HepG2 (cell line): ENCODE measurements around the gene SLC2A10. TPM values are rescaled to one million over a fixed set of nuclear protein-coding genes. Genes with fewer than 3 reads are reported as not detected.

Source experiments
- ASH2L ChIP-seq: fragments of 300-600, 200-600 bp; sonication (generic); IDR thresholded peaks from 2 replicates; pipeline ENCODE4 v1.7.0; 2017; ENCODE audit warnings: low read depth, mild to moderate bottlenecking, moderate library complexity, mixed read lengths, low read length; ENCODE audit not compliant: insufficient read length
- IRF9 ChIP-seq: sonication (generic); formaldehyde crosslinking; IDR thresholded peaks from 2 replicates; pipeline ENCODE4 v1.8.0; 2022; ENCODE audit warnings: missing genetic modification reagents, mild to moderate bottlenecking, borderline replicate concordance
- IRX3 ChIP-seq: sonication (generic); formaldehyde crosslinking; IDR thresholded peaks from 2 replicates; pipeline ENCODE4 v1.8.1; 2023; ENCODE audit warnings: mild to moderate bottlenecking, low read depth, missing genetic modification reagents, borderline replicate concordance
- ISX ChIP-seq: sonication (generic); formaldehyde crosslinking; conservative IDR thresholded peaks from 2 replicates; pipeline ENCODE4 v1.5.0; 2020; ENCODE audit warnings: missing genetic modification reagents
- KDM1A ChIP-seq: IDR thresholded peaks from 2 replicates; pipeline ENCODE4 v1.6.1; 2016; ENCODE audit warnings: missing compliant biosample characterization
- KLF15 ChIP-seq: sonication (generic); formaldehyde crosslinking; IDR thresholded peaks from 2 replicates; pipeline ENCODE4 v1.8.1; 2023; ENCODE audit warnings: borderline replicate concordance, mild to moderate bottlenecking, inconsistent platforms, missing genetic modification reagents, mixed read lengths
- MAFG ChIP-seq: sonication (generic); formaldehyde crosslinking; IDR thresholded peaks from 2 replicates; pipeline ENCODE4 v1.5.1; 2020; ENCODE audit warnings: mild to moderate bottlenecking, missing genetic modification reagents
- MED13 ChIP-seq: sonication (generic); formaldehyde crosslinking; IDR thresholded peaks from 2 replicates; pipeline ENCODE4 v1.5.0; 2020; ENCODE audit warnings: missing genetic modification reagents
- MEIS1 ChIP-seq: sonication (generic); formaldehyde crosslinking; IDR thresholded peaks from 2 replicates; pipeline ENCODE4 v1.9.0; 2021; ENCODE audit warnings: mild to moderate bottlenecking, missing genetic modification reagents, moderate library complexity, borderline replicate concordance
- NKX3-1 ChIP-seq: sonication (generic); formaldehyde crosslinking; IDR thresholded peaks from 2 replicates; pipeline ENCODE4 v1.5.0; 2020; ENCODE audit warnings: missing genetic modification reagents
- NONO ChIP-seq, 2 experiments: fragments of 450-650 bp in 1 of 2; sonication (generic) in 1 of 2; formaldehyde crosslinking in 1 of 2; IDR thresholded peaks in 1 of 2; conservative IDR thresholded peaks in 1 of 2; 2 replicates each; pipeline versions ENCODE4 v1.6.1 to v1.8.0; 2017 to 2022; ENCODE audit warnings: mild to moderate bottlenecking in 1 of 2, missing genetic modification reagents in 1 of 2, moderate library complexity in 1 of 2
- NR2F6 ChIP-seq, 2 experiments: IDR thresholded peaks; 2 replicates each; pipeline ENCODE4 v1.6.1; 2016; ENCODE audit warnings: antibody characterized with exemption in 1 of 2, mild to moderate bottlenecking in 1 of 2
- POLR2AphosphoS5 ChIP-seq: IDR thresholded peaks from 2 replicates; pipeline ENCODE4 v1.6.1; 2012; ENCODE audit warnings: low read depth, low read length
- SAP130 ChIP-seq: IDR thresholded peaks from 2 replicates; pipeline ENCODE4 v1.6.1; 2016; ENCODE audit warnings: low read depth
- SMAD3 ChIP-seq: sonication (generic); formaldehyde crosslinking; IDR thresholded peaks from 2 replicates; pipeline ENCODE4 v1.4.0; 2020; ENCODE audit warnings: missing genetic modification reagents
- ZKSCAN5 ChIP-seq: sonication (generic); formaldehyde crosslinking; IDR thresholded peaks from 2 replicates; pipeline ENCODE4 v1.5.1; 2020; ENCODE audit warnings: mild to moderate bottlenecking, missing genetic modification reagents
- ZKSCAN8 ChIP-seq: IDR thresholded peaks from 2 replicates; pipeline ENCODE4 v1.6.1; 2016; ENCODE audit warnings: borderline replicate concordance, missing genetic modification reagents, missing compliant biosample characterization
- ZNF230 ChIP-seq: sonication (generic); formaldehyde crosslinking; IDR thresholded peaks from 2 replicates; pipeline ENCODE4 v1.4.0; 2020; ENCODE audit warnings: mild to moderate bottlenecking, missing genetic modification reagents
- ZNF232 ChIP-seq: sonication (generic); formaldehyde crosslinking; IDR thresholded peaks from 2 replicates; pipeline ENCODE4 v1.4.0; 2020; ENCODE audit warnings: missing genetic modification reagents, borderline replicate concordance
- ZNF331 ChIP-seq: sonication (generic); formaldehyde crosslinking; IDR thresholded peaks from 2 replicates; pipeline ENCODE4 v1.4.0; 2020; ENCODE audit warnings: missing genetic modification reagents
- ZNF496 ChIP-seq: sonication (generic); formaldehyde crosslinking; IDR thresholded peaks from 2 replicates; pipeline ENCODE4 v1.8.1; 2023; ENCODE audit warnings: mild to moderate bottlenecking, moderate library complexity, missing genetic modification reagents; ENCODE audit not compliant: insufficient replicate concordance
- ZNF550 ChIP-seq: sonication (generic); formaldehyde crosslinking; IDR thresholded peaks from 2 replicates; pipeline ENCODE4 v1.4.0; 2020; ENCODE audit warnings: mild to moderate bottlenecking, missing genetic modification reagents, borderline replicate concordance
- ZNF614 ChIP-seq: IDR thresholded peaks from 2 replicates; pipeline ENCODE4 v1.6.1; 2018; ENCODE audit warnings: missing biosample characterization, missing genetic modification reagents, inconsistent platforms, borderline replicate concordance
- ZNF709 ChIP-seq: sonication (generic); formaldehyde crosslinking; IDR thresholded peaks from 2 replicates; pipeline ENCODE4 v1.5.0; 2020; ENCODE audit warnings: mild to moderate bottlenecking, missing genetic modification reagents
- polyA plus RNA-seq, 8 experiments: library from polyadenylated mRNA; depleted of rRNA in 3 of 8; stranded (reverse) in 7 of 8; unstranded in 1 of 8; fragments of >200 nt; fragmentation: Illumina TruSeq in 4 of 8; extraction: Trizol in 4 of 8; gene quantifications; 2 replicates each; pipeline versions ENCODE4 v1.2.1 to v1.2.3, GENCODE V29; 2011 to 2016; ENCODE audit warnings: low read depth in 4 of 8, missing spikeins in 1 of 8, mixed read lengths in 1 of 8; ENCODE audit not compliant: insufficient read depth in 1 of 8
- total RNA-seq, 5 experiments: library from RNA; depleted of rRNA; stranded (reverse); fragments of >200 nt; fragmentation: Illumina TruSeq; extraction: Trizol; gene quantifications; 2 replicates each; pipeline ENCODE4 v1.2.3, GENCODE V29; 2016; ENCODE audit warnings: low read depth in 1 of 5
- TF ChIP-seq, protein P1 (sequence below): sonication (generic); formaldehyde crosslinking; IDR thresholded peaks from 2 replicates; pipeline ENCODE4 v1.5.0; 2020; ENCODE audit warnings: missing genetic modification reagents
- TF ChIP-seq, protein P2 (sequence below): sonication (generic); formaldehyde crosslinking; IDR thresholded peaks from 2 replicates; pipeline ENCODE4 v1.5.0; 2020; ENCODE audit warnings: mild to moderate bottlenecking, missing genetic modification reagents

SLC2A10 gene
- total and polyA plus RNA-seq, 2 of the 13 experiments (the other 11 are each of a cell fraction or from before 2014, with no cell fraction given) = 16.0 to 18.4 TPM

DNA sequence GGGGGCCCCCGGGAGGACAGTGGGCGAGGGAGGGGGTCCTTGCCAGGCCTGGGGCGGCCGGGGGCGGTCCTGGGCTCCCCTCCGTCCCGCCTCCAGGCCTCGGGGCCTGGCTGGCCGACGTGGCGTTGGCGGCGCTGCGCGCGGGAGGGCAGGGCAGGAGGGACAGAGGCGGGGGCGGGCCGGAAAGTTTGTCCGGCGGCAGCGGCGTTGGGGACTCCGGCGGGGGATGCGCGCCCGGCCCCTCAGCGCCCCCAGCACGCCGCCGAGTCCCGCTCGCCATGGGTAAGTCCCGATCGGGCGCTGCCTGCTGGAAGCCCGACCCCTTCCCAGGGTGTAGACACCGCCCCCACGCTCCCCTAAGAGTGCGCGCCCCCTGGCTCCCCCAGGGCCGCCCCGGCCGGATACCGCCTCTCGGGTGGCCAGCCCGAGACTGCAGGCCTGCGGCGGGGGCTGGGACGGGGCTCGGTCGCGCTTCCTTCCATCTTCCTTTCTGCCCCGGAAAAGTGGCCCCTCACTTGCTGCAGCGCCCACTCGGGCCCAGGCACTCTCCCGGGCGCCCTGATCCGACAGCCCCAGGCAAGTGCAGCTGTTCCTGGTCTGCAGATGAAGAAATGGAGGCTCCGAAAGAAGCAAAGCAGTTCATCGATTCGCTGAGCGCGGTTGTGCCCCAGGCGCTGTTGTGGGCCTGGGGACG is at the start of gene SLC2A10 (continued):
- no peak for TF ChIP-seq NONO (IDR thresholded peaks at IDR 0.05)
- TF ChIP-seq NONO (CRISPR knock-in tag; conservative IDR thresholded peaks at IDR 0.05) = peak; percentile 89
- TF ChIP-seq NR2F6 (IDR thresholded peaks at IDR 0.05) = no peak
- TF ChIP-seq NR2F6 (CRISPR knock-in tag; IDR thresholded peaks at IDR 0.05) = peak; percentile 23; the same call in 1 of the 2 replicates
- TF ChIP-seq MAFG (CRISPR knock-in tag) = 0 out of 2 replicates have a peak, but pooled peaks have one; percentile 24
- peak; percentile 49; the same call in 1 of the 2 replicates for TF ChIP-seq ZNF331 (CRISPR knock-in tag)
- peak; percentile 34; the same call in 1 of the 2 replicates for TF ChIP-seq ZNF232
- peak; percentile 49; the same call in 1 of the 2 replicates for TF ChIP-seq IRF9 (CRISPR knock-in tag)
- peak; percentile 71; the same call in 1 of the 2 replicates for TF ChIP-seq SAP130 (CRISPR knock-in tag)
- peak; percentile 25; the same call in 1 of the 2 replicates for TF ChIP-seq KDM1A (CRISPR knock-in tag)
- TF ChIP-seq ASH2L = peak; percentile 90
- no peak for TF ChIP-seq ZNF496 (CRISPR knock-in tag)
- TF ChIP-seq, protein P1, sequence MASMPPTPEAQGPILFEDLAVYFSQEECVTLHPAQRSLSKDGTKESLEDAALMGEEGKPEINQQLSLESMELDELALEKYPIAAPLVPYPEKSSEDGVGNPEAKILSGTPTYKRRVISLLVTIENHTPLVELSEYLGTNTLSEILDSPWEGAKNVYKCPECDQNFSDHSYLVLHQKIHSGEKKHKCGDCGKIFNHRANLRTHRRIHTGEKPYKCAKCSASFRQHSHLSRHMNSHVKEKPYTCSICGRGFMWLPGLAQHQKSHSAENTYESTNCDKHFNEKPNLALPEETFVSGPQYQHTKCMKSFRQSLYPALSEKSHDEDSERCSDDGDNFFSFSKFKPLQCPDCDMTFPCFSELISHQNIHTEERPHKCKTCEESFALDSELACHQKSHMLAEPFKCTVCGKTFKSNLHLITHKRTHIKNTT (CRISPR knock-in tag) = 0 out of 2 replicates have a peak, but pooled peaks have one; percentile 43
- TF ChIP-seq NKX3-1 (CRISPR knock-in tag) = peak; percentile 76
- 0 out of 2 replicates have a peak, but pooled peaks have one; percentile 41 for TF ChIP-seq ZKSCAN8
- no peak for TF ChIP-seq IRX3 (CRISPR knock-in tag)
- TF ChIP-seq SMAD3 (CRISPR knock-in tag) = no peak
- TF ChIP-seq ZKSCAN5 (CRISPR knock-in tag) = no peak
- 0 out of 2 replicates have a peak, but pooled peaks have one; percentile 29 for TF ChIP-seq POLR2AphosphoS5
- 0 out of 2 replicates have a peak, but pooled peaks have one; percentile 41 for TF ChIP-seq ZNF614
- peak; percentile 88 for TF ChIP-seq MED13 (CRISPR knock-in tag)
- TF ChIP-seq MEIS1 (CRISPR knock-in tag) = peak; percentile 57; the same call in 1 of the 2 replicates
- TF ChIP-seq KLF15 (CRISPR knock-in tag) = 0 out of 2 replicates have a peak, but pooled peaks have one; percentile 40
- TF ChIP-seq ISX (CRISPR knock-in tag) = peak; percentile 38; the same call in 1 of the 2 replicates
- TF ChIP-seq ZNF230 = peak; percentile 43; the same call in 1 of the 2 replicates
- TF ChIP-seq ZNF550 (CRISPR knock-in tag) = 0 out of 2 replicates have a peak, but pooled peaks have one; percentile 16
- TF ChIP-seq ZNF709 (CRISPR knock-in tag) = peak; percentile 21; the same call in 1 of the 2 replicates
- TF ChIP-seq, protein P2, sequence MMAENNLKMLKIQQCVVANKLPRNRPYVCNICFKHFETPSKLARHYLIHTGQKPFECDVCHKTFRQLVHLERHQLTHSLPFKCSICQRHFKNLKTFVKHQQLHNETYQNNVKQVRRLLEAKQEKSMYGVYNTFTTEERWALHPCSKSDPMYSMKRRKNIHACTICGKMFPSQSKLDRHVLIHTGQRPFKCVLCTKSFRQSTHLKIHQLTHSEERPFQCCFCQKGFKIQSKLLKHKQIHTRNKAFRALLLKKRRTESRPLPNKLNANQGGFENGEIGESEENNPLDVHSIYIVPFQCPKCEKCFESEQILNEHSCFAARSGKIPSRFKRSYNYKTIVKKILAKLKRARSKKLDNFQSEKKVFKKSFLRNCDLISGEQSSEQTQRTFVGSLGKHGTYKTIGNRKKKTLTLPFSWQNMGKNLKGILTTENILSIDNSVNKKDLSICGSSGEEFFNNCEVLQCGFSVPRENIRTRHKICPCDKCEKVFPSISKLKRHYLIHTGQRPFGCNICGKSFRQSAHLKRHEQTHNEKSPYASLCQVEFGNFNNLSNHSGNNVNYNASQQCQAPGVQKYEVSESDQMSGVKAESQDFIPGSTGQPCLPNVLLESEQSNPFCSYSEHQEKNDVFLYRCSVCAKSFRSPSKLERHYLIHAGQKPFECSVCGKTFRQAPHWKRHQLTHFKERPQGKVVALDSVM = peak; percentile 62; the same call in 1 of the 2 replicates
